Neural cell (in vitro differentiated cells): ENCODE data around the gene NAE1. TPM values are rescaled to one million over a fixed set of nuclear protein-coding genes. Genes with fewer than 3 reads are reported as not detected.

Experiments used
- H2AFZ ChIP-seq: fragments of 200-600, 300-800 bp; sonication (generic), shearing (Covaris generic); 2 replicates; pipeline ENCODE4 v1.6.0; 2014; ENCODE audit warnings: low read depth, mild to moderate bottlenecking, antibody characterized with exemption, low read length, moderate library complexity
- H3F3A ChIP-seq: fragments of 200-600 bp; shearing (Covaris generic); 2 replicates; pipeline ENCODE4 v1.6.1; 2016; ENCODE audit warnings: mild to moderate bottlenecking, moderate library complexity, mixed read lengths, antibody characterized with exemption, low read length; ENCODE audit not compliant: insufficient read depth, poor library complexity, severe bottlenecking
- H3K27ac ChIP-seq: fragments of 200-600, 300-800 bp; sonication (generic), shearing (Covaris generic); 2 replicates; pipeline ENCODE4 v1.5.1; 2014; ENCODE audit warnings: mild to moderate bottlenecking, low read length, moderate library complexity
- H3K27me3 ChIP-seq: fragments of 300-800, 200-600 bp; sonication (generic), shearing (Covaris generic); 2 replicates; pipeline ENCODE4 v1.6.0; 2014; ENCODE audit warnings: mild to moderate bottlenecking, low read depth, low read length, moderate library complexity; ENCODE audit not compliant: insufficient read depth
- H3K36me3 ChIP-seq: fragments of 300-800, 200-600 bp; sonication (generic), shearing (Covaris generic); 2 replicates; pipeline ENCODE4 v1.5.1; 2014; ENCODE audit warnings: mild to moderate bottlenecking, antibody characterized with exemption, low read length, moderate library complexity; ENCODE audit not compliant: insufficient read depth
- H3K4me2 ChIP-seq: fragments of 300-800, 200-600 bp; sonication (generic), shearing (Covaris generic); 2 replicates; pipeline ENCODE4 v1.6.0; 2014; ENCODE audit warnings: mild to moderate bottlenecking, low read length
- H3K4me3 ChIP-seq: fragments of 300-800, 200-600 bp; sonication (generic), shearing (Covaris generic); 2 replicates; pipeline ENCODE4 v1.5.1; 2014; ENCODE audit warnings: mild to moderate bottlenecking, low read length, moderate library complexity
- H3K79me2 ChIP-seq: fragments of 200-600 bp; shearing (Covaris generic); replicated peaks from 2 replicates; pipeline ENCODE4 v1.6.0; 2014; ENCODE audit warnings: mild to moderate bottlenecking, low read length, moderate library complexity; ENCODE audit not compliant: insufficient read depth
- H3K9ac ChIP-seq: fragments of 300-800, 200-600 bp; sonication (generic), shearing (Covaris generic); 2 replicates; pipeline ENCODE4 v1.6.1; 2016; ENCODE audit warnings: mild to moderate bottlenecking, low read length, mixed read lengths
- H3K9me2 ChIP-seq: fragments of 200-600 bp; shearing (Covaris generic); 2 replicates; pipeline ENCODE4 v1.6.1; 2016; ENCODE audit warnings: mild to moderate bottlenecking, low read length, mixed read lengths; ENCODE audit not compliant: insufficient read depth
- H3K9me3 ChIP-seq: fragments of 200-600, 300-800 bp; sonication (generic), shearing (Covaris generic); 2 replicates; pipeline ENCODE4 v1.6.1; 2016; ENCODE audit warnings: mild to moderate bottlenecking, mixed run types, low read length, moderate library complexity, mixed read lengths
- H4K20me1 ChIP-seq: fragments of 200-600 bp; shearing (Covaris generic); 2 replicates; pipeline ENCODE4 v1.6.1; 2016; ENCODE audit warnings: mild to moderate bottlenecking, mixed run types; ENCODE audit not compliant: insufficient read depth
- CTCF ChIP-seq: fragments of 450-650 bp; IDR thresholded peaks from 2 replicates; pipeline ENCODE4 v1.5.1; 2014; ENCODE audit warnings: antibody characterized with exemption, mild to moderate bottlenecking, moderate library complexity; ENCODE audit not compliant: poor library complexity, severe bottlenecking
- EP300 ChIP-seq: fragments of 450-650 bp; conservative IDR thresholded peaks from 2 replicates; pipeline ENCODE4 v1.6.1; 2014; ENCODE audit warnings: antibody characterized with exemption, mild to moderate bottlenecking, moderate library complexity; ENCODE audit not compliant: poor library complexity, severe bottlenecking
- EZH2 ChIP-seq: fragments of 200-600, 300-800 bp; shearing (Covaris generic), sonication (generic); IDR thresholded peaks from 2 replicates; pipeline ENCODE4 v1.6.1; 2014; ENCODE audit warnings: antibody characterized with exemption, low read length, borderline replicate concordance, mild to moderate bottlenecking; ENCODE audit not compliant: insufficient read depth, poor library complexity, severe bottlenecking
- MXI1 ChIP-seq: fragments of 450-650 bp; conservative IDR thresholded peaks from 2 replicates; pipeline ENCODE4 v1.6.1; 2014; ENCODE audit warnings: antibody characterized with exemption, mild to moderate bottlenecking; ENCODE audit not compliant: poor library complexity, severe bottlenecking
- POLR2AphosphoS5 ChIP-seq: IDR thresholded peaks from 2 replicates; pipeline ENCODE4 v1.6.1; 2012
- RAD21 ChIP-seq: fragments of 450-650 bp; conservative IDR thresholded peaks from 2 replicates; pipeline ENCODE4 v1.6.1; 2014; ENCODE audit warnings: antibody characterized with exemption, mild to moderate bottlenecking, moderate library complexity
- REST ChIP-seq: IDR thresholded peaks from 2 replicates; pipeline ENCODE4 v1.6.1; 2012; ENCODE audit warnings: borderline replicate concordance
- SMC3 ChIP-seq: fragments of 450-650 bp; conservative IDR thresholded peaks from 2 replicates; pipeline ENCODE4 v1.6.1; 2014; ENCODE audit warnings: antibody characterized with exemption, mild to moderate bottlenecking, moderate library complexity; ENCODE audit not compliant: poor library complexity
- TAF1 ChIP-seq: IDR thresholded peaks from 2 replicates; pipeline ENCODE4 v1.6.1; 2012; ENCODE audit warnings: low read depth
- polyA plus RNA-seq: library from polyadenylated mRNA; depleted of rRNA; stranded (reverse); fragments of >200 nt; gene quantifications from 2 replicates; pipeline ENCODE4 v1.2.3, GENCODE V29; 2014

Gene NAE1
- polyA plus RNA-seq, 1 donor from 2014 or later = 227 TPM

GRCh38 chr16:66850115-66850815 is 19.5 kb upstream of the NAE1 start:
- H3K9me3 ChIP-seq = no peaks in the 10 kb centered on the region
- H3K4me2 ChIP-seq = no peak overlapping the region
- H3K9ac ChIP-seq = no peak overlapping the region
- H3K4me3 ChIP-seq = no peak overlapping the region
- H3F3A ChIP-seq = no peaks in the 10 kb centered on the region
- no peak for TF ChIP-seq CTCF
- no peak for TF ChIP-seq POLR2AphosphoS5
- no peak for TF ChIP-seq MXI1
- TF ChIP-seq RAD21 = no peak
- H3K27me3 ChIP-seq = peaks cover 22% of the 10 kb centered on the region
- H3K27ac ChIP-seq = no peak overlapping the region
- no peaks in the 10 kb centered on the region for H3K79me2 ChIP-seq
- no peaks in the 10 kb centered on the region for H4K20me1 ChIP-seq
- H3K36me3 ChIP-seq = no peaks in the 10 kb centered on the region
- H3K9me2 ChIP-seq = no peaks in the 10 kb centered on the region
- no peak overlapping the region for H2AFZ ChIP-seq

GRCh38 chr16:66849549-66849948 is 18.8 kb upstream of the NAE1 start:
- no peaks in the 10 kb centered on the region for H3K9me2 ChIP-seq
- TF ChIP-seq TAF1 = no peak
- TF ChIP-seq EP300 = no peak
- no peak for TF ChIP-seq RAD21
- no peak for TF ChIP-seq REST
- TF ChIP-seq MXI1 = no peak
- TF ChIP-seq EZH2 = no peak
- no peak for TF ChIP-seq POLR2AphosphoS5
- TF ChIP-seq CTCF = no peak
- TF ChIP-seq SMC3 = no peak
- H2AFZ ChIP-seq = no peak overlapping the region

More at GRCh38 chr16:66849549-66849948, 18.8 kb upstream of the NAE1 start:
- Histone ChIP-seq H3K4me3 (no peak overlapping the region), H3K27me3 (peaks cover 29% of the 10 kb centered on the region), H3K4me2 (no peak overlapping the region), H3K9ac (no peak overlapping the region), H3K9me3 (no peaks in the 10 kb centered on the region), H4K20me1 (no peaks in the 10 kb centered on the region), H3K79me2 (no peaks in the 10 kb centered on the region), H3F3A (no peaks in the 10 kb centered on the region), H3K27ac (no peak overlapping the region), H3K36me3 (no peaks in the 10 kb centered on the region)
